ENCODE measurements around the gene CEP164.
"Not testable (repeated sequence)": the region's sequence is repeated elsewhere in the genome, so short reads cannot be mapped to it uniquely, and the experiment has no call there.

Gene CEP164

DNA sequence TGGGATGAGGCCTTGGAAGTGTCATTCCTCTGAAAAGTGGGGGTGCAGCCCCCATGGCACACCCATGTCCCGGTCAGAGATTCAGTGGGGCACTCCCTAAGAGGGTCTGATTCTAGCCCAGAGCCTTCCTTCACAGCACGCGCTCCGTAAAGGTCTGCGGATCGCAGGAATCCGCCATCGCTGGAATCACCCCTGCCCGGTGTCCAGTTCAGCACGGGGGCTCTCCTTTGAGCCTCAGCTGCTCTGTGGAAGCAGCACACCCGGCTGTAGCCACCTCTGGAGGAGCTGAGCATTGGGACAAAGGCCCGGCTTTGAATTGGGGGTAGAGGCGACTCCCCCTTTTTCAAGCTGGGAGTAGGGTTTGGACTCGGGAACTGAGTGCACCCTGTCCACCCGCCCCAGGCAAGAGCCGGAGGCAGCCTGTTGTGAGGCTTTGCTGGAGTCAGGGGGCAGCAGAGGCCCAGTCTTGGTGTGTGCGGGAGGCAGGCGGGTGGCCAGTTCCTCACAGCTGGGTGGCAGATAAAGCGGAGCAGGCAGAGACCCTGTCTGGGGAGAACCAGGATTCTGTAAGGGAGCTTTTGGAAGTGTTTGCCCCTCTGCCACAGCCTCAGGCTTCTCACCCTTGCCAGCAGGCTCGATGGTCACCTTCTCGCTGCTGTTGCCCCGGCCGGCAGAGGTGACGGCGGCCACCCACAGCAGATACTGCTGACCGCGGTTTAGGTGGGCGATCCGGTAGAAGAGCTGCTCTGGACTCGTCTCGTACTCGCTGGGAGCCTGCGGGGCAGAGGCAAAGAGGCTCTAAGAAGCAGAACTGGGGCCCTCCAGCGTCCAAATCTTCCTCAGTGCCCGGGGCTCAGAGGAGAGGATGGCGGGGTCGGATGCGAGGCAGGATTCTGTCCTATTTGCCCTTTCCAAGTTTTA is 115.9 kb downstream of the CEP164 start:
- DNase-seq = no peak

DNA sequence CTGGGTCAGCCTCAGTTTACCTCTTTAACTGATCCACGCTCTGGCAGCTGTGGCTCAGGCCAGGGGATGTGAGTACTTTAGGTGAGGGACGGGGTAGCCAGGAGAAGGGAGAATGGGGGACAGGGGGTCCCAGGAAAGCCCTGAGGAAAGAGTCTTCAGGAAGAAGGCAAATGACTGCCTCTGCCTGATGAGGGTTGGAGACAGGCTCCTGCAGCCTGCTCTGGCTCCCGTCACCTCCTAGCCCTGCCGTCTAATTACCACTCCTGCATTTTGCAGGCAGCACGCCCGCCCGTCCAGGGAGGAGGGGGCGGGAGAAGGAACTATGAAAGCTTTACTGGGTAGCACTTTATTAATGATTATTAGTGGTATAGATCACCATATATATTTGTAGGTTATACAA is 116.6 kb downstream of the CEP164 start:
- DNase-seq = no peak

DNA sequence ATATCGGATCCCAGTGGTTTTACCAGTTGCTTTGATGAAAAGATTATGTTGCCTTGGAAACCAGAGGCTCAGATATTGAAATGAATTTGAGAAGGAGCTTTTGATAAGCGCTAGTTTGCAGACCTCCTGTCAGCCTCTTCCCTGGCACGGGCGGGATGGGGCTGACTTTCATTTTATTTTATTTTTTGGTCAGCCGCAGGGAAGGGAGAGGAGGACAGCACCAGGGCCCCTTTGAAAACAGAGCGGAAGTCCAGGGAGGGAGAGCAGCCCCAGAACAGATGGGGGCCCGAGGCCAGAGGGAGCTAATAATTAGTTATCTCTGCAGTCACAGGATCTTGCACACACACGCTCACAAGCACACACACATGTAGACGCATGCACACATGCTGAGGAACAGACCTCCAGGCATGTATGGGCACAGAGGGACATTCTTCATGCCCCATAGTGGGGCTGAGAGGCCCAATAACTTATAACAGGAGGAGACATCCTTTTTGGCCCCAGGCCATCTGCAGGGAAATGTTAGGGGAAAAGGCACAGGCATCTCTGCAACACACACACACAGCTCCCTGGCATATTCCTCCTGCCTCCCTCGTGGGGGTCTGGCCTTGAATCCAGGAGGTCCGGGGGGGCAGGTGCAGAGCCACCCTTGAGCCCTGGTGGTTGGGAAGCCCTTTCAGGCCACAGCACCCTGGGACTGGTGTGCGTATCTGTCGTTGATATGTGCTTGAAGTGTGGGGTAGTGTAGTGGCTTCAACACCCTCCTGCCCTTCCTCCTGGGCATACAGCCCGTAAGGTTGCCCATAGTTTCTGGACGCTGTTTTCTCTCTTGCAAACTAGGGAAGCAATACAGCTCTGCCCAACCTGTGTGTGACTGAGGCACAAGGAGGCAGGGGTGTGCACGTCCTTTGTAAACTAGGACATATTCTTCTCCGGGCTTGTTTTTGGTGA is 117.3 kb downstream of the CEP164 start:
- DNase-seq = no peak

DNA sequence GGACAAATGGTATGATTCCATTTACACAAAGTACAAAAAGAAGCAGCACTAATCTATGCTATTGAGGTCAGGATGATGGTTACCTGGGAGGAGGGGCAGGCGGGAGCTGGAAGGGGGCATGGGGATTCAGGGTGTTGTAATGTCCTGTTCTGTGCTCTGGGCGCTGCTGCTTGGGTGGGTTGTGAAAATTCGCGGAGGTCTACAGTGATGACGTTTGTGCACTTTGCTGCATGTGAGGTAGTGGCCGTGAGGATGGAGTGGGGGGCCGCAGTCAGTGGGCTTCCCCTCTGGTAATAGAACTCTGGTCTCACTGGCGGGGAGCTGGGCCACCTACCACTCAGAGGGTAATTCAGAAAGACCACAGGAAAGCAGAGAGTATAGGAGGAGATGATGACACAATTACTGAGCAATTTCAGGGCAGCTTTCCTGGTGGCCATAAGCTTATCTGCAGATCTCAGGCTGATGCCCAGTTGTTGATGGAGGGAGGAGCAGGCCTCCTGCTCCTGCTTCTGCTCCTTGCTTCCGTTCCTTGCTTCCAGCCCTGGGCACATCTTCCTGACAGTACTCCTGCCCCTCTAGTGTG is 121.5 kb downstream of the CEP164 start:
- peak; percentile 8 for DNase-seq

DNA sequence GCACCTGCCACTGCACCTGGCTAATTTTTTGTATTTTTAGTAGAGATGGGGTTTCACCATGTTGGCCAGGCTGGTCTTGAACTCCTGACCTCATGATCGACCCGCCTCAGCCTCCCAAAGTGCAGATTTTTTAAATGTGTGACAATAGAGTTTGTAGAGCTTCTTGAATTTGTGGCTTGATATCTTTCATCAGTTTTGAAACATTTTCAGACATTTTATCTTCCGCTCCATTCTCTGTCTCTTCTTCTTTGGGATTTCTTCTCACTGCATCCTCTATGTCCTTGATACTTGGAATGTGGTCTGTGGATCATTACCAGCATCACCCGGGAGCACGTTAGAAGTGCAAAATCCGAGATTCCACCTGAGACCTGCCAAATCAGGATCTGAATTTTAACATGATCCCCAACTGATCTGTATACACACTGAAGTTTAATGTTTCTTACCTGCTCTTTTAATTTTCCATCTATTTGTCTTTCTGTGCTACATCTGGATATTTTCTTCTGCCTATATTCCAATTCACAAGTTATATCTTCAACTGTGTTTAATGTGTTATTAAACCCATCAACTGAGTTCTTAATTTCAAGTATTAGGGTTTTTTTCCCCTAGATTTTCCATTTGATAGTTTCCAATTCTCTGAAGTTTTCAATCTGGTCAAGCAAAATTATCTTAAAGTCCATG is 126.4 kb downstream of the CEP164 start:
- no peak for DNase-seq

DNA sequence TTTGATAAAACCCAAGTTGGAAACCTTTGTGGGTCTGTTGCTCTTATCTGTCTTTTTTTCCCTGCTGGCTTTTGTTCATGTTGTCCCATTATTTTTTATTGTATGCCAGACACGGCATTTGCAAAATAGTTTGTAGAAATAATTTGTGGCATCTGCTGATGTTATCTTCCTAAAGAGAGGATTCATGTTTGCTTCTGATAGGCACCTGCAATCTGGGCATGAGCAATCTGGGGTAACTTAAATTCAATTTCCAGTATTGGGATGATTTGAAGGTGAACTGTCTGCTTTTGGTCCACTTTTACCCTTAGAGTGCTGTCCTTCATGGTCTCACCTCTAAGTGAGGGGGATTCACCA is 126.9 kb downstream of the CEP164 start:
- DNase-seq = no peak

DNA sequence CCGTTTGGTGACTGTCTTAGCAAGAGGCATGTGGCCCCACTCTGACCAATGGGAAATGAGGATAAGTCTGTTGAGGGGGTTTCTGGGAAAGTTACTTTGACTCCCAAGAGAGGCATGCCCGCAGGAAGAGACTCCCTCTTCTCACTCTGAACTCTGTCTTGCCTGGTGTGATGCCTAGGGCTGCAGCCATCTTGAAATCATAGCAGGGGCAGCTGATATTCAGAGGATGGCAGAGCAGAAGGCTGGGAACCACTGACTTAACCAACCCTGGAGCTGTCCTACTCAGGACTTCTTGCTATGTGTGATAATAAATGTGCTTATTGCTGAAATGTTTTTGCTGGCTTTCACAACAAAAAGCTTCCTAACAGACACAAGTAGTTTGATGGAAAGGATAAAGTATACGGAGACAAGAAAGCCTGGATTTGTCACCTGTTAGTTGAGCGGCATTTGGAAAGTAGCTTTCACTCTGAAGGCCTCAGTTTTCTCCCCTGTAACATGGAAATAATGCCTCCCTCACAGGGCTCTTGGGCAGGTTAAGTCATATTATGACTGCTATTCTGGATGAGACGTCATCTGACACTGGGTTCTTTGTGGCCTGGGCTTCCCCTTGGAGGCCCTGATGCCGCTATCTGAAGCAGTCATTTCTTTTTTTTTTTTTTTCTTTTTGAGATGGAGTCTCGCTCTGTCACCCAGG is 128.5 kb downstream of the CEP164 start:
- DNase-seq = no peak

DNA sequence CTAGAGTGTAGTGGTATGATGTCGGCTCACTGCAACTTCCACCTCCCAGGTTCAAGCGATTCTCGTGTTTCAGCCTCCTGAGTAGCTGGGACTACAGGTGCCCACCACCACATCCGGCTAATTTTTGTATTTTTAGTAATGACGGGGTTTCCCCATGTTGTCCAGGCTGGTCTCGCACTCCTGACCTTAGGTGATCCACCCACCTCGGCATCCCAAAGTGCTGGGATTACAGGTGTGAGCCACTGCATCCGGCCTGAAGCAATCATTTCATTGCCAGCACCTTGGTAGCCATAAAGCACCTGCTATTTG is 129.0 kb downstream of the CEP164 start:
- not testable (repeated sequence) for DNase-seq

DNA sequence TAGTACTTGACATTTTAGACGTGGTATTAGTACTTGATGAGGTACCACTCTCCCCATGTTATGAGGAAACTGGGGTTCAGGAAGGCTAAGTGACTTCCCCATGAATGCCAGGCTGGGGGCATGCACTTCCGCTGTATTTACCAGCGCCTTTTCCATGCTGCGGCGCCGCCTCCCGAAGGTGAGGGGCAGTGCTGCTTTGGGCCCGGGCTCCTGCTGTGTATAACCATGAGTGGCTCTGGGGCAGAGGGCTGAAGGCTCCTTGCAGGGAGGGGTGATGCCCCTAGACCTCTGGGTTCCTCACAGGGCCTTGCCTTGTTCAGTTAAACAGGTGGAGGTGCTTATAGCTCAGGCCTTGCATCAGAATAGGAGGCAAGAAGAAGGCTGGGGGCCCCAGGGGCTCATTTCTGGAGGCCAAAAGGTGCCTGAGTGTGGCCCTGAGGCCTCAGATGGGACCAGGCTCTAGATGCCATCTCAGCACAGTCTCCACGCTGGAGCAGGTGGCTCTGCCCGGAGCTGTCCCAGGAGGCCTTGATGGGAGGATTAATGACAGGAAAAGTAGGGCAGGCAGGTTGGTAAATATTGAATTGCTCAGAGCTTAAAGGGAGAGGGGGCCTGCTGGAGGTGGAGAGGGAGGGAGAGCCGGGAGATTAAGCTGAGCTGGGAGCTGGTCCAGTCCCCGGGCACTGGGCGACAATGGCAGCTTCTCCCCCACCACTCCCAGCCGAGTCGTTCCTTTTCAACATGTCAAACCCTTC is 129.6 kb downstream of the CEP164 start:
- DNase-seq = no peak

DNA sequence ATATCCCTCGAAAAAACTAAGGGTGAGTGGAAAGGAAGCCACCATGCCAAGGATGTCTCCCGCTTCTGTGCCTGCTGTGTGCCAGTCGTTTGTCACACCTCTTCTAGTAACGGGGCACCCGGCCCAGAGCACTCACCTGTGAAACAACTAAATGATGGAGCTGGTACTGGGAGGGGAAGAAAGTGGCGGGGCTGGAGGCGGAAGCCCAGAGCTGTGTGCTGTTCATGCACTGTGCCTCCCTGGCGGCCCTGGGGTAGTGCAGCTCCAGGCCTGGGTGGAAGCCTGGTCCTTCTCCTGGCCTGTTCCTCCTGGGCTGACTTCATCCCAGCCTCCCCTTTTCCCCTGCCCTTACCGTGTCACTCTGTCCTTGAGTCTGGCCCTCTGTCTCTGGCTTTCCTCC is 130.2 kb downstream of the CEP164 start:
- no peak for DNase-seq

DNA sequence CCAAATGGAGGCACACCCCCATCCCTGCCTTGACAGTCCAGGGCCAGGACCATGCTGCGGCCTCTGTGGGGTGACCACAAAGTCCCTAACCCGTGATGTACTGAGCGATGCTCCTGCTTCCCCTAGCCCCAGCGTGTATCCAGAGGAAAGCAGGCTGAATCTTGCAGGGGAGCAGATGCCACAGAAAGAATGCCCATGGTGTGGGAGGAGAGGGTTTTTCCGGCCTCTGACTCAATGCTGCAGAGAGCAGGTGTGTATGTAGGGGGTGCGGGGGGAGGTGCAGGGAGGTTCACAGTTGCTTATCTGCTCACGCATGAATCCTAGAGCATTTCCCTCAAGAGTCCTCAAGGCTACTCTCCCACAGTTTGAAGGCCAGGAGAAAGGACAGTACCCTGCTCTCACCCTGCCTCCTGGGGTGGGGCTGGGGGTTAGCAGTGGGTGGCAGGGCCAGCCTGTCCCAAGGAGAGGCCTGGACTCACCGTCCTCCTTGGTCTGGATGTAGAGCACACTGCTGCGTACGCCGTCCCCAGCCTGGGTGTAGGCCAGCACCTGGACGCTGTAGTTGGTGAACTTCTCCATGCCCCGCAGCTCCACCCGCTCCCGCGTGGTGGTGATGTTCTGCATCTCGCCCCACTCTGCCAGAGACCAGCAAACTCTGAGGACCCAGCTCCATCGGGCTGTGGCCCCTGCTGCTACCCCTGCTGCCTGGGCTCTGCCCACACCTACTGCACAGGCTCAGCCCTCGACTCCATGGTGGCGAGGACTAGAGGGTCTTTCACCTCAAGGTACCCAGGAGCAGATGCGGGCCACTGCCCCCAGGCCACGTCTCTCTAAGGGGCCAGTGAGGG is 130.8 kb downstream of the CEP164 start:
- DNase-seq = no peak

DNA sequence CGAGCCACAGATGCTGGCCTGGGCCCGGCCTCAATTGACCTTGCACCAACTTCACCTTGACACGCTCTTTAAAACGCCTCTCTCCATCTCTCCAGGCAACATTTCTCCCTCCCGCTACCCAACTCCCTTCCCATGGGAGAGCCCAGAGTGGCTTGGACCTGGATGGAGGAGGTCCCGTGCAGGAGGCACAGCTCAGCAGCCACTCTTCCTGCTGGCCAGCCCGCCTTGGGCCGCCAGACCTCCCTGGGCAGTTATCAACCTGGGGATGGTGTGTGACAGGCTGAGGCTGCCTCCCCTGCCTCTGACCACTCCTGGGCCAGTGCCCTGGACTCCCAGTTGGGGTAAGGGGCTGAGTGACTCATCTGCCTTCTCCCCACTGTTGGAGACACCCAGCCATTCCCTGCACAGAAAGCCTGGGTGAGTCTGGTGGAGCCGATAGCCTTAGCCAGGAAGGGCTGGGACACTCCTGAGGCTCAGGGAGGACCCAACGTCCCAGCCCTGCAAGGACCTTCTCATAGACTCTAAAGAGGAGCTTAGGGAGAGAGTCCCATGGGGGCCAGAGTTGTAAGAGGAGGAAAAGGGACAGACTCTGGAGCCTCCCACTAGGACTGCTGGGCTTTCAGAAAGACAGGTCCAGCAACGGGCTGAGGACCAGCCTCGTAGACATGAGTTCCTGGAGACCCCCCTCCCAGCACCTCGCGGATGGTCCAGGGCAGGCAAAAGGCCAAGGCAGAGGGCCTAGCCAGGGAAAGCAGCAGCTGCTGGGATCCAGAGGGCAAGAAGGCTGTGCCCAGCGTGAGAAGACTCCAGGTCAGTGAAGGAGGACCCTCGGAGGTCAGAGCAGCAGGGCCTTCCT is 131.7 kb downstream of the CEP164 start:
- DNase-seq = no peak

DNA sequence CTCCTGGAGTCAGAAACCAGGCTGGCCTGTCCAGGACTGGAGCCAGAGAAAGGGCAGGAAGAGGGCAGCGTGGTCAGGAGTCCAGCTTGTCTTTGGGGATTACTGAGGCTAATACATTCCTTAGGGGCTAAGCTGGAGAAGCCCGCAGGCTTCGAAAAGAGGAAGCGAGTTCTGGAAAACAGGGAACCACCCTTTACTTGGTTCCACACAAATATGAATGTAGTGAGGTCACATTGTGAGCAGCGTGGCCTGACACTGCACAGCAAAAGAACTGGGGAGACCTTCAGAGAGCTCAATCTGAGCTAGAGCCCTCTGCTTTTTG is 132.3 kb downstream of the CEP164 start:
- no peak for DNase-seq

DNA sequence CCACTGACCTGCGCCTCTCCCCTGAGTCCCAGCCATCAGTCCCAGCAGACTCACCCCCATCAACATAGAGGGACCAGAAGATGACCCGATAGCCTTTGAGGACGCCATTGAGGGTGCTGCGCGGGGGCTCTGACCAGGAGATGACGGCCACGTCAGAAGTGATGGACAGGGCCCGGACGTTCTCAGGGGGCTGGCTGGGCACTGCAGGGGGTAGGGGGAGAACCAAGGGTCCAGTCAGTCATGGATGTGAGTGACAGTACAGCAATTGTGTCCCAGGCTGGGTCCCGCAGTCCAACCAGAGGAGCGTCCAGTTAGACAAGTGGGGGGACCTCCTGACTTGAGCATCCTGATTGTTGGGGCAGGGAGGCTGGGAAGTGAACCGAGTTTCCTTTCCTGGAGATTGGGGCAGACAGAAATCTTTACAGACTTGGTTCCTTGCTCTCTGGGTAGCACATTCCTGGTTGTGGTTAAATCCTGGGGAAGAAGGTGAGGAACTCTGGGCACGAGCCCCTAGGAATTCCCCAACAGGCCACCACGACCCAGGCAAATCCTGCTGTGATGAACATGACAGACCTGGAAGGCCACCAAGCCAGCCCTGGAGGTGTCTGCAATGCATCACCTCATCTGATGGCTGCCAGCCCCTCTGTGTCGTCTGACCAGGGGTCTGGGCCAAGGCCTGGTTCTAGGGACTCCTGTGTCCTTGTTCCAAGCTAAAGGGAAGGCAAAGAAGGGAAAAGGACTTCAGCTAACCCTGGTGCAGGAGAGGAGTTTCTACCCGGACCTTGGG is 133.9 kb downstream of the CEP164 start:
- DNase-seq = no peak

DNA sequence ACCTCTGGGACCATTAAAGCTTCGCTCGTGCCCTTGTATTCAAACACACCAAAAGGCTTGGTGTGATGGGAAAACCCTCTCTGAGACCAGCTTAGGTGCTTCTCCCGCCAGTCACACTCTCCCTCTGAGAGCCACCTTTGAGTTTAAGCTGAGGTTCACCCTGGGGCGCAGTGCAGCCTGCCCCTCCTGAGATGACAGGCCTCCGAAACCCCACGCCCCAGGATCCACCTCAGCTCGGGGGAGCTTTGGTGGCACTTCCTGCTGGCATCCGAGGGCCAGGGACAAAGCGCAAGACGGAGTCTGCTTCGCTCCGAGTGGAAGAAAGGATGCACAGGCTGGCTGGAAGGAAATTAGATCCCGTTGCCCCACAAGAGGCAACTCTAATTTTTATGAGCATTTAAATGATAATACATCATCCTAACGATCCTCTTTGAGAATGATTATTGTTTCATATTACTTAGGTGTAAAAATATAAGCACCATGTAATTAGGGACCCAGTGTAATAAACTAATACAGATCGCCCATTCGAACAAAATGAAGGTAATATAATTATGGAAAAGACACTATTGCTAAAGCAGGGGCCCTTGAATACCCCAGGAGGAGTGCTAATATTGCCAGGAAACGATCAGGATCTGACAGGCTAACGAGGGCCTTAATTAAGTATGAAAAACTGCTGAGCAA is 134.7 kb downstream of the CEP164 start:
- DNase-seq = no peak

DNA sequence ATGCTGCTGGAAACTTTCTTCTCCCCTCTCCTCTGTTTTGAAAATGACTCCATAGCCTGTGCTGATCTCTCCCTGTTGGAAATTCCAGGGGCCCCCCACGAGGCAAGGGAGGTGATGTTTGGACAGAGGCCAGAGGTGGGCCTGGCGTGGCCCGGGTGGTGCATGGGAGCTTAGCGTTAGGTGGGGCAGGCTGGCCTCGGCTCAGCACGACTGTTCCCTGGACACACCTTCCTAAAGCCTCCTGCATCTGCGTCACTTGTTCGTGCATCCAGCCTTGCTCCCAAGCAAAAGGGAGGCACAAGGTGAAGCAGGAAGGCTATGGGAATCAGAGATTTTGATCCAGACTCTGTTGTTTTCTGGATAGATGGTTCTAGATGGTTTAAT is 135.2 kb downstream of the CEP164 start:
- no peak for DNase-seq

Measured in DMS 273 treated with DMSO at 0.1 percent for 48 hours (cell line).